Putamen (tissue), 1 donor: ENCODE data around the gene BICDL2.

Experiments
- DNase-seq: peaks from one replicate; pipeline ENCODE4 v3.0.0-alpha.2; 2016; ENCODE audit warnings: low spot score

Gene BICDL2

DNA sequence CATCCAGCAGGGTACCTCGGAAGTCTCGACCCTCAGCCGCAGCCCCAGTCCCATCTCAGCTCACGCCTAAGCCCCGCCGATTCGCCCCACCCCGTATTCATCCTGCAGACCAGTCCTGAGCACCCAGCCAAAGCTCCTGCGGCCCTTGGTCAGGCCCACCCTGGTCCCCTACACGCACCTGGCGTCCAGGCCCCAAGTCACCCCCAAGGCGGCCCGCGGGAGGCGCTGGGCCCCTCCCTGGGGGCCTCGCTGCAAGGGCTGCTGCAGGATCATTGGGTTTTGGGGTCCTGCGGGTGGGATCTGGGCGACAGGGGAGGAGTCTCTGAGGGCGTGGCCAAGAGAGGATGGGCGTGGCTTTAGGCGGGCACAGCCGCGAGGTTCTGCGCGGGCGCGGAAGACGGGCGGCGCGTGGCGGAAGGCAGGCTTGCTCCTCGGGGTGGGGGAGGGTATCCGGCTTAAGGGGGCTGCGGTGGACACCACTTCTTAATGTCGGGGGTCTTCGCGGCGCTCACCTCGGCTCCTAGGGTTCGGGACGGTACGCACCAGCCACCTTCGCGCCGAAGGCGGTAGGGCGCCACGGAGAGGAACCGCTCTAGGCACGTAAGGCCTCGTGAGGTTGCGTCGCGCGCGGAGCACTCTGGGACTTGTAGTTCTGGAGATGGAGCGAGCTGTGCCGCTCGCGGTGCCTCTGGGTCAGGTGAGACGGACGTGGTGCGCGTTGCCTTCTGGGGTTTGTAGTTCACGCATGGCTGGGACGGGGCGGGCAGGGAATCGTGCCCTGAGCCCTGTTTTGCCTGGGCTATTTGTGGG, 12.9 kb downstream of the BICDL2 start, which contains the start of the genes HCFC1R1 and THOC6:
TSS of gene HCFC1R1 (minus strand) at position 274 of the 810 bp plus-strand sequence. CDS start at position 273, 1 bp downstream.
TSS of gene THOC6 (plus strand) at position 367 of the 810 bp plus-strand sequence. CDS start at position 659, 292 bp downstream.
- peak; percentile 97 for DNase-seq

GRCh38 chr16:3023415-3023668, 13.4 kb downstream of the BICDL2 start:
- DNase-seq: peak; percentile 53

- DNase-seq: no peak
These were observed 13.9 kb downstream of the BICDL2 start for GRCh38 chr16:3022684-3023414.

- DNase-seq: peak; percentile 74
These were observed 14.5 kb downstream of the BICDL2 start for GRCh38 chr16:3022208-3022683.

GRCh38 chr16:3021449-3022207, 15.1 kb downstream of the BICDL2 start:
- DNase-seq: no peak

- no peak for DNase-seq
These were observed 15.9 kb downstream of the BICDL2 start for GRCh38 chr16:3020604-3021448.

DNA sequence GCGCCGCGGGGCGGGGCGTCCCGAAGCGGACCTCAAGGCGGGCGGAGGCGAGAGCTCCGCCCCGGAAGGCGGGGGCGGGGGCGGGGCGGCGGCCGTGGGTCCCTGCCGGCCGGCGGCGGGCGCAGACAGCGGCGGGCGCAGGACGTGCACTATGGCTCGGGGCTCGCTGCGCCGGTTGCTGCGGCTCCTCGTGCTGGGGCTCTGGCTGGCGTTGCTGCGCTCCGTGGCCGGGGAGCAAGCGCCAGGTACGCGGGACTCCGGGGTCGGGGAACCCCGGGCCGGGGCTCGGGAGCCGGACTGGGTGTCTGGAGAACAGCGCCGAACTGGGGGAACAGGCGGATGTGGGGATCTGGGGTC, 16.5 kb downstream of the BICDL2 start, which contains the start of gene TNFRSF12A:
TSS of gene TNFRSF12A (plus strand) at position 122 of the 357 bp plus-strand sequence. CDS start at position 152, 30 bp downstream.
- no peak for DNase-seq

- no peak for DNase-seq
These were observed 17.0 kb downstream of the BICDL2 start for GRCh38 chr16:3019594-3020246.

DNA sequence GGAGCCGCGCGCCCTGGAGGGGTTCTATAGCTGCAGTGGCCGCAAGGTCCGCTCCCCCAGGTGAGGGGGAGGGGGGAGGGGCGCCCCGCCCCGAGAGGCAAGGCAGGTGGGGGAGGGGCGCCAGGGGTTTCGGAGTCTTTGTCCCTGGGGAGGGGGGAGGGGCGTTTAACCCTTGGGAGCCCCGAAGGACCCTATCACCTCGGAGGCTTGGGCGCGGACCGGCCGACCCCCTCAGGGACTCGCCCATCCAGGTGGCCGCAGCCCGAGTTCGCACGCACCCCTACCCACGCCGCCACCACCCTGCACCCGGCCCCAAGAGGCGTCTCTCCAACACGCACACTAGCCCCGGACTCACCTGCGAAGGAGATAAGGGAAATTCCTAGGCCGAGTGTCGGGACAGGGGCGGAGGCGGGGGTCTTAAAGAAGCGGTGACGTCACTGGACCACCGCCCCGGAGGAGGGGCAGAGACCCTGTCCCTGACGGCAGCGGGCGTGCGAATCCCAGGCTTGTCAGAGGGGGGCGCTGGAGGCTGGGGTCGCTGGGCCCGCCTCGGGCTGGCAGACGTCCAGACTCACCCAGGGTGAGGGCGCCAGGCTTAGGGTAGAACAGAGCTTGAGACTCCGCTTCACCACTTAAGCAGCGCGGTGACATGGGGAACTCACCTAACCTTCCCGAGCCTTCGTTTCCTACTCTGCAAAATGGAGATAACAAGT, 18.8 kb downstream of the BICDL2 start, which contains the start of gene CLDN6:
TSS of gene CLDN6 (minus strand) at position 390 of the 713 bp plus-strand sequence. CDS start 2,162 bp downstream, outside the sequence.
- DNase-seq: no peak

DNA sequence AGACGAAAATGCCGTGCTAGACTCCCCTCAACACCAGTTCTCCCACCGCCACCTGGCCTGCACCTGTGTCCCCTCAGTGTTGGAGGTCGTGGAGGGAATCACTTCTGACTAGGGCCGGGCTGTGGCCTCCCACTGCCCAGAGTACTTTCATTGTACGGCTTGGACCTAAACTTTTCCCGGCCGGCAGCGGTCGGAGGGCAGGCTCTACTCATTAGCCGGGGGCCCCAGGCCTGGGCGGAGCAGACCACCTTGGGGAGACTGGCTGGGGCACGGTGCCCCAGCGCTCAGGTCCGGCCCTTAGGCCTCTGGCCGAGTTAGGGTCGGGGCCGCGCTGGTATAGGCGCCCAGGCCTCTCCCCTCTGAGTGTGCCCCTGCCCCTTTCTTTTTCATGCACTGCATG, 19.4 kb downstream of the BICDL2 start:
- DNase-seq: no peak

DNA sequence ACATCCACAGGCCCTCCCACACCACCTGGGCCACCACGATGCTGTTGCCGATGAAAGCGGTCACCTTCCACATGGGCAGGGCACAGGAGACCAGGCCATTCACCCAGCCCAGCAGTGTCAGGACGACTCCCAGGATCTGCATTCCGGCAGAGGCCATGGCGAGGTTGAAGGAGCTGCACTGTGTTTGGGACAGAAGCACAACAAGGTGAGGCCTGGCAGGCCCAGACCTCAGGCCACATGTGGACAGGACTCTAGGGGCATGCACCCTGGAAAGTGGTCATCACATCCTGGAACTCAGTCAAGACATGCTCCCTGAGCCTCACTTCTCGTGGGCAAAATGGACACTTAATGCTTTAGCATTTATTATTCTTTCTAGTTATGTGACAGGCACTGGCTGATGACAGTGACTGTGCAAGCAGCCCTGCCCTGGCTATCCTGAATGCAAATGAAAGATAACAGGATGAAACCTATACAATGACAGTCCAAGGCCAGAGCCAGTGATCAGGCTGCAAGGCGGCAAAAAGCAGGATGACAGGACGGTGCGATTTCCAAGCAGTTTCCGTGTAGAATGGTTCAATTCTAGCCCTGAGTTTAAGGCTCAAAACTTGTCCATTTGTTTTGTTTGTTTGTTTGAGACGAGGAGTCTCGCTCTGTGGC, 20.8 kb downstream of the BICDL2 start:
- no peak for DNase-seq

DNA sequence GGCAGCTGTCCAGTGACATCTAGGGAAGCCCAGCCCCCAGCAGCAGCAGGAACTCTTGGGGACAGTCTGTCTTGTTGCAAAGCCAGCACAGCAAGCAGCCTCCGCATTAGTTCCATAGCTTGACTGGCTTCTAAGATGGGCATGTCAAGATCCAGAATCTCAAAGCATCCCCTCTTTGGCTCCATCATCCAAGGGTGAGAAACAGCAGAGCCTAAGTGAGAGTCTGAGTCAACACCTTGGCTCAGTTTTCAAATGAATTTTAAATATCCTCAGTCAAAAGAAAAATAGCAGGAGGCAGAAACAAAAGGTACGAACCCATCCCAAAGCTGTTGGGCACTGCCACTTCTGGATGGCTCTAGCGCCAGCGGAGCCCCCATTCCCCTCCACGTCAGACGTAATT, 21.8 kb downstream of the BICDL2 start:
- no peak for DNase-seq

DNA sequence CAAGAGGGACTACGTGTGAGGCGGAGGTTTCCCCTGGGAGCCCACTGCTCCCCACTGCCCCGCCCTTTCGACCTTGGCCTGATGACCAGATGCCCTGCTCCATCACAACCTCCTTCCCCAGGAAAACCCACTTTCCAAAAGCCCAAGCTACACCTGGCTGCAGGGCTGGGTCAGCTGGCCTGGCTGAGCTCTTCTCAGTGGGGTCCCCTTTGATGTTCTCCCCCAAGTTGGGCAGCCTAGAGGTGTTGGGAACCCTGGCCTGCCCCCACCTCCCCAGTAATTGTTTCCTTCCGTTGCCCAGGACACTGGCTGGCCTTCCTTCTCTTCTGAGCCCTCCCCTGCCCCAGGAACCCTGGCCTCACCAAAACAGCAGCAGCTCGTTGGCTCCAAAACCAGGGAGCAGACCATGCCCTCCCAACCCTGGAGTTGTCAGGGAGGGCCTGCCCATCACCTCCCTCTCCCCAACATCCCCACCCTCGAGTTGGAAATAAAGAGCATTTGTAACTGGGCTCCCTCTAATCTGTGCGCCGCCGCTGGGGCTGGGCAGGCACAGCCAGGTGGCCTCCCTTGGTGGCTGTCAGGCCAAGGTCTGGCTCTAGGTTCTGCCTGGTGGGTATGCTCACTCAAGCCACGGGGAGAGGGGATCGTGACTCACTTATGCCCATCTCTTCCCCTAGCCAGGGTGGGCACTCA, 22.6 kb downstream of the BICDL2 start:
- no peak for DNase-seq

DNA sequence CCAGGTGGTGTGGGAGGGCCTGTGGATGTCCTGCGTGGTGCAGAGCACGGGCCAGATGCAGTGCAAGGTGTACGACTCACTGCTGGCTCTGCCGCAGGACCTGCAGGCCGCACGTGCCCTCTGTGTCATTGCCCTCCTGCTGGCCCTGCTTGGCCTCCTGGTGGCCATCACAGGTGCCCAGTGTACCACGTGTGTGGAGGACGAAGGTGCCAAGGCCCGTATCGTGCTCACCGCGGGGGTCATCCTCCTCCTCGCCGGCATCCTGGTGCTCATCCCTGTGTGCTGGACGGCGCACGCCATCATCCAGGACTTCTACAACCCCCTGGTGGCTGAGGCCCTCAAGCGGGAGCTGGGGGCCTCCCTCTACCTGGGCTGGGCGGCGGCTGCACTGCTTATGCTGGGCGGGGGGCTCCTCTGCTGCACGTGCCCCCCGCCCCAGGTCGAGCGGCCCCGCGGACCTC, 23.2 kb downstream of the BICDL2 start:
- no peak for DNase-seq

- no peak for DNase-seq
These were observed 23.8 kb downstream of the BICDL2 start, which contains the start of gene CLDN9 for GRCh38 chr16:3012828-3013420. Gene CLDN9, plus strand, starts transcription at chr16:3012923. Its CDS starts 440 bp downstream, at chr16:3013363.

GRCh38 chr16:3012246-3012645, 24.5 kb downstream of the BICDL2 start:
- no peak for DNase-seq

- no peak for DNase-seq
These were observed 26.2 kb downstream of the BICDL2 start for GRCh38 chr16:3010510-3010909.
